Measurements from ENCODE around the gene WIZ.
A peak's percentile ranks its signal among the peaks of the same experiment; 100 is the strongest.

WIZ gene

DNA sequence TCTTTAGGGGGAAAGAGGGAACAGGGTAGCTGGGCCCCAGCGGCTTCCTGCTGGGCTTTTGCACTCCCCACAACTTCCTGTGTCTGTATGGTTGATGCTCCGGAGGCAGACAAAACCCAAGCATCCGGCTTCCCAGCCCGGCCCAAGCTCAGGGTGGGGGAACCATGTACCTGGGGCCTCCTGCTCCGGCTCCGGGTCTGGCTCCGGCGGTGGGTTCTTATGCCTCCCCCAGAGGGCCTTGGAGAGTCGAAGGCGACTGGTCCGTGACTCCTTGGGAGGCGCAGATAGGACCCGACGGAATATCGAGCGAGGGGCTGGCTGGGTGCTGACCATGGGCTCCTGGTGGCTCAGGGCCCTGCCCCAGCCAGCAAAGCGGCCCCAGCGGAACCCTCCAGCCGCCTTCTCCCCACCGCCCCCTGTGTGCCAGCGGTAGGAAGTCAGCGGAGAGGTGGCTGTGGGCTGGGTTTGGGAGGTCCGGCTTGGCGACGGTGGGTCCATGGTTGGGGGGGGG lies 14.2 kb upstream of the WIZ start:
- POLR2A ChIA-PET = no interaction called here

GRCh38 chr19:15461694-15462093 lies 11.9 kb upstream of the WIZ start:
- POLR2A ChIA-PET = no interaction called here
- Histone ChIP-seq H3K9me3 (ENCODE audit: control insufficient read depth, insufficient read depth, low read depth, low read length) (no peaks in the 10 kb centered on the region), H3K27ac (ENCODE audit: extremely low read depth, low read depth, low read length) (no peak overlapping the region), H3K4me1 (ENCODE audit: control insufficient read depth, insufficient read depth, low read length) (no peaks in the 10 kb centered on the region; the same call in 1 of the 2 replicates), H3K36me3 (ENCODE audit: control insufficient read depth in 2 of 2, insufficient read depth in 1 of 2, low read length in 2 of 2) (no peaks in the 10 kb centered on the region), H3K4me3 (ENCODE audit: low read depth, low read length) (no peak overlapping the region)
- TF ChIP-seq ZSCAN30 (tag by site-specific recombination; IDR thresholded peaks at IDR 0.05) (no peak), ZNF449 (tag by site-specific recombination; IDR thresholded peaks at IDR 0.05) (peak; percentile 69), ZNF768 (tag by site-specific recombination; IDR thresholded peaks at IDR 0.05) (peak; percentile 79; the same call in 1 of the 2 replicates)
- CTCF ChIA-PET = no interaction called here

More for the DNA sequence above, 14.2 kb upstream of the WIZ start:
- CTCF ChIA-PET = interaction anchor here (0.7 kb wide), 2 partner anchors 10 to 39 kb away, joined by 3 to 4 read pairs; no protein-coding TSS in a partner anchor
- Histone ChIP-seq H3K4me3 (ENCODE audit: low read depth, low read length) (no peak overlapping the region), H3K9me3 (ENCODE audit: control insufficient read depth, insufficient read depth, low read depth, low read length) (no peaks in the 10 kb centered on the region), H3K36me3 (ENCODE audit: control insufficient read depth in 2 of 2, insufficient read depth in 1 of 2, low read length in 2 of 2) (no peaks in the 10 kb centered on the region), H3K27ac (ENCODE audit: extremely low read depth, low read depth, low read length) (no peak overlapping the region), H3K4me1 (ENCODE audit: control insufficient read depth, insufficient read depth, low read length) (no peaks in the 10 kb centered on the region)
- no peak for TF ChIP-seq ZBTB11 (tag by site-specific recombination; conservative IDR thresholded peaks at IDR 0.05; ENCODE audit: low read depth)
- TF ChIP-seq ZNF292 (tag by site-specific recombination; IDR thresholded peaks at IDR 0.05; ENCODE audit: borderline replicate concordance, low read depth) = no peak
- no peak for TF ChIP-seq MYNN (tag by site-specific recombination; IDR thresholded peaks at IDR 0.05; ENCODE audit: borderline replicate concordance)
- no peak for TF ChIP-seq ZNF521 (tag by site-specific recombination; IDR thresholded peaks at IDR 0.05)
- TF ChIP-seq SCRT2 (tag by site-specific recombination; IDR thresholded peaks at IDR 0.05) = no peak
- no peak for TF ChIP-seq ZNF843 (tag by site-specific recombination; IDR thresholded peaks at IDR 0.05)
- no peak for TF ChIP-seq ZNF174 (tag by site-specific recombination; IDR thresholded peaks at IDR 0.05)
- no peak for TF ChIP-seq ZNF830 (tag by site-specific recombination; IDR thresholded peaks at IDR 0.05; ENCODE audit: low read depth)
- TF ChIP-seq ZNF202 (tag by site-specific recombination; IDR thresholded peaks at IDR 0.05; ENCODE audit: borderline replicate concordance) = no peak
- no peak for TF ChIP-seq ZNF223 (tag by site-specific recombination; IDR thresholded peaks at IDR 0.05)
- no peak for TF ChIP-seq HOXC10 (CRISPR knock-in tag; IDR thresholded peaks at IDR 0.05)
- no peak for TF ChIP-seq ZNF19 (tag by site-specific recombination; IDR thresholded peaks at IDR 0.05; ENCODE audit: low read depth)

GRCh38 chr19:15457701-15458484 lies 8.1 kb upstream of the WIZ start:
- Histone ChIP-seq H3K27ac (ENCODE audit: extremely low read depth, low read depth, low read length) (no peak overlapping the region), H3K36me3 (ENCODE audit: control insufficient read depth in 2 of 2, insufficient read depth in 1 of 2, low read length in 2 of 2) (no peaks in the 10 kb centered on the region), H3K9me3 (ENCODE audit: control insufficient read depth, insufficient read depth, low read depth, low read length) (no peaks in the 10 kb centered on the region), H3K4me3 (ENCODE audit: low read depth, low read length) (no peak overlapping the region), H3K4me1 (ENCODE audit: control insufficient read depth, insufficient read depth, low read length) (no peaks in the 10 kb centered on the region; the same call in 1 of the 2 replicates)
- ChIA-PET CTCF (no interaction called here), POLR2A (interaction anchor here (0.8 kb wide), 1 partner anchor 12 kb away, joined by 3 read pairs; no protein-coding TSS in a partner anchor)
- TF ChIP-seq SCRT2 (tag by site-specific recombination; IDR thresholded peaks at IDR 0.05) = peak; percentile 17; the same call in 1 of the 2 replicates
- peak; percentile 25; the same call in 1 of the 2 replicates for TF ChIP-seq KLF1 (tag by site-specific recombination; IDR thresholded peaks at IDR 0.05)
- TF ChIP-seq ZNF354C (tag by site-specific recombination; IDR thresholded peaks at IDR 0.05; ENCODE audit: borderline replicate concordance, low read depth) = no peak

All from HEK293 (cell line).